Measurements from ENCODE around the gene TUBG2. TPM values are rescaled to one million over a fixed set of nuclear protein-coding genes. Genes with fewer than 3 reads are reported as not detected.

The TUBG2 gene
- total RNA-seq, 1 experiment from 2014 or later = 26.1 TPM

DNA sequence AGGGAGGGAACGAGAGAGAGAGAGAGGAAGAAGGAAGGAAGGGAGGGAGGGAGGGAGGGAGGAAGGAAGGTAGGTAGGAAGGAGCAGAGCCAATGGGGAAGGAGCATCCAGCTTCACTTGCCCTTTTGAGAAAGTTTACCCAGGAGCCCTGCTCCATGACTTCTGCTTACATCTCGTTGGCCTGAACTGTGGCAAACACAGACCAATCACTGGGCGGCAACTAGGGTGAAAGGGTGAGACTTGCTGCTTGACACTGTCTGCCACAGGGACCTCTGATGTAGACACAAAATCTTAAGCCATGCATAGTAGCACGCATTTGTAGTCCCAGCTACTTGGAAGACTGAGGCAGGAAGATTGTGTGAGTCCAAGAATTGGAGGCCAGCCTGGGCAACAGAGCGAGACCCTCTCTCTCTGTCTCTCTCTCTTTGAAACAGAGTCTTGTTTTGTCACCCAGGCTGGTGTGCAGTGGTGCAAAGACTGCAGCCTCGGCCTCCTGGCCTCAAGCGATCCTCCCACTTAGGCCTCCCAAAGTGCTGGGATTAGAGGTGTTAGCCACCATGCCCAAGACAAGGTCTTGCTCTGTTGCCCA lies 19.5 kb upstream of the TUBG2 start:
- H3K36me3 Mint-ChIP-seq (ENCODE audit: insufficient read depth, unreplicated experiment) = no peaks in the 10 kb centered on the region
- no peaks in the 10 kb centered on the region for H3K4me1 Mint-ChIP-seq (ENCODE audit: low read depth, unreplicated experiment)
- H3K9me3 Mint-ChIP-seq (ENCODE audit: low read depth, unreplicated experiment) = no peaks in the 10 kb centered on the region
- TF ChIP-seq, protein P1, sequence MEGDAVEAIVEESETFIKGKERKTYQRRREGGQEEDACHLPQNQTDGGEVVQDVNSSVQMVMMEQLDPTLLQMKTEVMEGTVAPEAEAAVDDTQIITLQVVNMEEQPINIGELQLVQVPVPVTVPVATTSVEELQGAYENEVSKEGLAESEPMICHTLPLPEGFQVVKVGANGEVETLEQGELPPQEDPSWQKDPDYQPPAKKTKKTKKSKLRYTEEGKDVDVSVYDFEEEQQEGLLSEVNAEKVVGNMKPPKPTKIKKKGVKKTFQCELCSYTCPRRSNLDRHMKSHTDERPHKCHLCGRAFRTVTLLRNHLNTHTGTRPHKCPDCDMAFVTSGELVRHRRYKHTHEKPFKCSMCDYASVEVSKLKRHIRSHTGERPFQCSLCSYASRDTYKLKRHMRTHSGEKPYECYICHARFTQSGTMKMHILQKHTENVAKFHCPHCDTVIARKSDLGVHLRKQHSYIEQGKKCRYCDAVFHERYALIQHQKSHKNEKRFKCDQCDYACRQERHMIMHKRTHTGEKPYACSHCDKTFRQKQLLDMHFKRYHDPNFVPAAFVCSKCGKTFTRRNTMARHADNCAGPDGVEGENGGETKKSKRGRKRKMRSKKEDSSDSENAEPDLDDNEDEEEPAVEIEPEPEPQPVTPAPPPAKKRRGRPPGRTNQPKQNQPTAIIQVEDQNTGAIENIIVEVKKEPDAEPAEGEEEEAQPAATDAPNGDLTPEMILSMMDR (IDR thresholded peaks at IDR 0.05; ENCODE audit: unreplicated experiment) = no peak
- H3K27me3 Mint-ChIP-seq (ENCODE audit: unreplicated experiment) = peaks cover 43% of the 10 kb centered on the region
- H3K27ac Mint-ChIP-seq (ENCODE audit: unreplicated experiment) = no peak overlapping the region
- H3K4me3 Mint-ChIP-seq (ENCODE audit: low read depth, unreplicated experiment) = no peak overlapping the region
- CTCF ChIA-PET = interaction anchor here (0.6 kb wide), 1 partner anchor 830 kb away, joined by 5 read pairs; no protein-coding TSS in a partner anchor
- BruUV-seq (replicated peaks) = no TSS peak
- intact Hi-C loops (cut with micrococcal nuclease; ENCODE audit: unreplicated experiment) = no loop called here
- DNase-seq = no peak

DNA sequence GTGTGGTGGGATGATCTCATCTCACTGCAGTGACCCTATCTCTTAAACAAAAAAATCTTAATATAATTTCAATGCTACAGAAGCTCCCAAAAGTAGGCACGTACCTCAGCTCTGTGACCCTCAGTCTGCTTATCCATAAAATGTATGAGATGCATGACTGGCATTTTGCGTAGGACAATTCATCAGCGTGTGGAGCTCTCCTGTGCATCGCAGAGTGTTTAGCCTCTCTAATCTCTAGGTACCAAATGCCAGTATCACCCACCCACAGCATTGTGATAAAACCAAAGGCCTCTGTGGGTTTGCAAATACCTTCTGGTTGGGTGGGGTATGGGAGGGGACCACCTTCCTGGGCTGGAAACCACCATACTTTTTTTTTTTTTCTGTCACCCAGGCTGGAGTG lies 19.0 kb upstream of the TUBG2 start:
- Mint-ChIP-seq H3K4me3 (ENCODE audit: low read depth, unreplicated experiment) (no peak overlapping the region), H3K9me3 (ENCODE audit: low read depth, unreplicated experiment) (no peaks in the 10 kb centered on the region), H3K4me1 (ENCODE audit: low read depth, unreplicated experiment) (no peaks in the 10 kb centered on the region), H3K36me3 (ENCODE audit: insufficient read depth, unreplicated experiment) (no peaks in the 10 kb centered on the region), H3K27ac (ENCODE audit: unreplicated experiment) (no peak overlapping the region), H3K27me3 (ENCODE audit: unreplicated experiment) (peaks cover 43% of the 10 kb centered on the region)
- CTCF ChIA-PET = no interaction called here
- BruUV-seq (replicated peaks) = no TSS peak
- TF ChIP-seq, protein P1 (IDR thresholded peaks at IDR 0.05; ENCODE audit: unreplicated experiment) = no peak
- intact Hi-C loops (cut with micrococcal nuclease; ENCODE audit: unreplicated experiment) = no loop called here
- no peak for DNase-seq

DNA sequence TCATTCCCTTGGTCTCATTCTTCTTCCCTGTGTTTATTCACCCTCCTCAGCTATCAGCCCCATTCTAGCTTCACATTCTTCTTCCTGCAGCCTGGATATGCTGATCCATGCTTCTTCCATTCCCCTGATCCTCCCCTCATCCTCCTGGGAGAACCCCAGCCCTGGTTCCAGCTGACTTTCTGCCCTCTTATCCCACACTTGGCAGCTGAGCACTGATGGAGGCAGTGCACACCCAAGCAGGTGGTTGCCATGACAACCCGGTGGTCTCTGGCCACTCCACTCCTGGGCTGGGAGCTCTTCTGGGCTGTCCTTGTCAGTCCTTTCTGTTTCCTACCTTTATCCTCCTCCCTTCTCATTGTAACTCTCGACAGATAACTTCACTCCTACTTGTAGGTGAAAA lies 16.7 kb upstream of the TUBG2 start:
- CTCF ChIA-PET = no interaction called here
- no peaks in the 10 kb centered on the region for H3K4me1 Mint-ChIP-seq (ENCODE audit: low read depth, unreplicated experiment)
- intact Hi-C loops (cut with micrococcal nuclease; ENCODE audit: unreplicated experiment) = no loop called here
- TF ChIP-seq, protein P1 (IDR thresholded peaks at IDR 0.05; ENCODE audit: unreplicated experiment) = no peak
- H3K27ac Mint-ChIP-seq (ENCODE audit: unreplicated experiment) = no peak overlapping the region
- no peak overlapping the region for H3K4me3 Mint-ChIP-seq (ENCODE audit: low read depth, unreplicated experiment)
- no peak for DNase-seq
- H3K27me3 Mint-ChIP-seq (ENCODE audit: unreplicated experiment) = peaks cover 44% of the 10 kb centered on the region
- H3K9me3 Mint-ChIP-seq (ENCODE audit: low read depth, unreplicated experiment) = no peaks in the 10 kb centered on the region
- BruUV-seq (replicated peaks) = no TSS peak
- no peaks in the 10 kb centered on the region for H3K36me3 Mint-ChIP-seq (ENCODE audit: insufficient read depth, unreplicated experiment)

DNA sequence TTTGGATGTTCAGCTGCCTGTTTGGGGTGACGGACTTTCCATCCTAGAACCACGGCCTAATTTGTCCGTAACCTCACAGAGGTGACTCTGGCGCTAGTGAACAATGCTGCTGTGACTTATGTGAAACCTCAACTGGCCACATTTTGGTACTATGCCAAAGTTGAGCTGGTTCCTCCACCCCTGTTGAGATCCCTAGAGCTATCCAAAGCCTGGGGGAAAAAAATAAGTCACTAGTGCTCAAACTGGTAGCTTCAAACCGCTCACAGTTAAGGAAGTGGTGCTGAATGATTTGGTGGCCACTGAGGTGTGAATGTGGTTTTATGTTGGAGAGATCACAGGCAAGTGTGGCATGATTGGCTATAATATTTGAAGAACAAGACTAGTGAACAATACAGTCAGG lies 11.3 kb upstream of the TUBG2 start:
- Mint-ChIP-seq H3K4me3 (ENCODE audit: low read depth, unreplicated experiment) (no peak overlapping the region), H3K27me3 (ENCODE audit: unreplicated experiment) (peaks cover 24% of the 10 kb centered on the region), H3K4me1 (ENCODE audit: low read depth, unreplicated experiment) (no peaks in the 10 kb centered on the region), H3K9me3 (ENCODE audit: low read depth, unreplicated experiment) (no peaks in the 10 kb centered on the region), H3K36me3 (ENCODE audit: insufficient read depth, unreplicated experiment) (no peaks in the 10 kb centered on the region), H3K27ac (ENCODE audit: unreplicated experiment) (no peak overlapping the region)
- DNase-seq = no peak
- CTCF ChIA-PET = interaction anchor here (0.8 kb wide), 2 partner anchors 13 to 29 kb away, joined by 3 to 4 read pairs; partner anchors contain the start of gene PLEKHH3
- intact Hi-C loops (cut with micrococcal nuclease; ENCODE audit: unreplicated experiment) = no loop called here
- TF ChIP-seq, protein P1 (IDR thresholded peaks at IDR 0.05; ENCODE audit: unreplicated experiment) = no peak
- BruUV-seq (replicated peaks) = no TSS peak
